GM23338 (cell line): ENCODE measurements around the gene ZNF664. TPM values are rescaled to one million over a fixed set of nuclear protein-coding genes. Genes with fewer than 3 reads are reported as not detected.

Experiments used
- ATAC-seq: fragments of 200-7000 bp; cut with Tn5 transposase; 3 replicates; pipeline ENCODE4 v1.9.1; 2020
- DNase-seq: peaks from one replicate; pipeline ENCODE4 v3.0.0-alpha.2; 2015; ENCODE audit warnings: low spot score
- H2AFZ ChIP-seq: fragments of 200-600 bp; sonication (generic); 2 replicates; pipeline ENCODE4 v1.8.0; 2016; ENCODE audit warnings: antibody characterized with exemption, mild to moderate bottlenecking, moderate library complexity
- H3F3A ChIP-seq: fragments of 200-600 bp; sonication (generic); replicated peaks from 2 replicates; pipeline ENCODE4 v1.8.0; 2017; ENCODE audit warnings: antibody characterized with exemption, mixed run types, low read depth
- H3K27ac ChIP-seq: fragments of 200-600 bp; sonication (generic); 2 replicates; pipeline ENCODE4 v1.6.1; 2016; ENCODE audit warnings: low read depth
- H3K27me3 ChIP-seq: fragments of 200-600 bp; sonication (generic); 2 replicates; pipeline ENCODE4 v1.8.0; 2016; ENCODE audit warnings: mild to moderate bottlenecking, mixed run types, moderate library complexity; ENCODE audit not compliant: insufficient read depth
- H3K36me3 ChIP-seq: fragments of 200-600 bp; sonication (generic); 2 replicates; pipeline ENCODE4 v1.8.0; 2016; ENCODE audit warnings: mild to moderate bottlenecking; ENCODE audit not compliant: insufficient read depth
- H3K4me1 ChIP-seq: fragments of 200-600 bp; sonication (generic); 2 replicates; pipeline ENCODE4 v1.8.0; 2016; ENCODE audit warnings: mild to moderate bottlenecking, moderate library complexity; ENCODE audit not compliant: insufficient read depth
- H3K4me2 ChIP-seq: fragments of 200-600 bp; sonication (generic); 2 replicates; pipeline ENCODE4 v1.7.1; 2017; ENCODE audit warnings: mixed run types
- H3K4me3 ChIP-seq: fragments of 200-600 bp; sonication (generic); 2 replicates; pipeline ENCODE4 v1.6.1; 2016; ENCODE audit warnings: mixed run types
- H3K79me2 ChIP-seq: fragments of 200-600 bp; sonication (generic); replicated peaks from 2 replicates; pipeline ENCODE4 v1.8.0; 2017; ENCODE audit warnings: mild to moderate bottlenecking; ENCODE audit not compliant: insufficient read depth
- H3K9me2 ChIP-seq: fragments of 200-600 bp; sonication (generic); 2 replicates; pipeline ENCODE4 v1.8.0; 2017; ENCODE audit not compliant: insufficient read depth
- H4K20me1 ChIP-seq: fragments of 200-600 bp; sonication (generic); replicated peaks from 2 replicates; pipeline ENCODE4 v1.8.0; 2017; ENCODE audit warnings: mild to moderate bottlenecking; ENCODE audit not compliant: insufficient read depth
- H3K27ac Mint-ChIP-seq: 2 replicates; pipeline ENCODE4 v1.8.0; 2020; ENCODE audit warnings: inconsistent platforms, mild to moderate bottlenecking, moderate library complexity, mixed read lengths
- H3K27me3 Mint-ChIP-seq: 3 replicates; pipeline ENCODE4 v1.8.0; 2022; ENCODE audit warnings: low read depth, mild to moderate bottlenecking, moderate library complexity, mixed read lengths, inconsistent platforms; ENCODE audit not compliant: insufficient read depth, poor library complexity
- H3K36me3 Mint-ChIP-seq: 3 replicates; pipeline ENCODE4 v1.8.0; 2021; ENCODE audit warnings: low read depth, mild to moderate bottlenecking, inconsistent platforms, moderate library complexity, mixed read lengths
- H3K4me1 Mint-ChIP-seq: 3 replicates; pipeline ENCODE4 v1.8.0; 2020; ENCODE audit warnings: mild to moderate bottlenecking, inconsistent platforms, mixed read lengths
- H3K4me3 Mint-ChIP-seq: 3 replicates; pipeline ENCODE4 v1.8.0; 2021; ENCODE audit warnings: moderate library complexity, mild to moderate bottlenecking, inconsistent platforms, mixed read lengths
- H3K9me3 Mint-ChIP-seq: 3 replicates; pipeline ENCODE4 v1.8.0; 2020; ENCODE audit warnings: moderate library complexity, mild to moderate bottlenecking, inconsistent platforms, mixed read lengths
- CREB1 ChIP-seq: fragments of 250-450 bp; sonication (Bioruptor Pico); IDR thresholded peaks from 2 replicates; pipeline ENCODE4 v1.5.0; 2020; ENCODE audit warnings: low read depth, mild to moderate bottlenecking, moderate library complexity
- ETS1 ChIP-seq: IDR thresholded peaks from 2 replicates; pipeline ENCODE4 v1.6.1; 2016; ENCODE audit warnings: antibody characterized with exemption
- EZH2 ChIP-seq: fragments of 200-600 bp; sonication (generic); IDR thresholded peaks from one replicate; pipeline ENCODE4 v1.8.0; 2017; ENCODE audit warnings: antibody characterized with exemption, mild to moderate bottlenecking, low read depth; ENCODE audit not compliant: unreplicated experiment
- EZH2phosphoT487 ChIP-seq: fragments of 200-600 bp; sonication (generic); IDR thresholded peaks from one replicate; pipeline ENCODE4 v1.8.1; 2018; ENCODE audit warnings: antibody characterized with exemption; ENCODE audit not compliant: unreplicated experiment
- JUNB ChIP-seq: IDR thresholded peaks from one replicate; pipeline ENCODE4 v1.6.1; 2016; ENCODE audit warnings: antibody characterized with exemption; ENCODE audit not compliant: unreplicated experiment
- NANOG ChIP-seq: IDR thresholded peaks from 2 replicates; pipeline ENCODE4 v1.6.1; 2016; ENCODE audit warnings: antibody characterized with exemption, borderline replicate concordance
- POLR2AphosphoS5 ChIP-seq: IDR thresholded peaks from 2 replicates; pipeline ENCODE4 v1.6.1; 2016; ENCODE audit warnings: antibody characterized with exemption, low read depth
- REST ChIP-seq: IDR thresholded peaks from one replicate; pipeline ENCODE4 v1.6.1; 2018; ENCODE audit warnings: antibody characterized with exemption; ENCODE audit not compliant: unreplicated experiment
- STAT1 ChIP-seq: IDR thresholded peaks from one replicate; pipeline ENCODE4 v1.6.1; 2016; ENCODE audit warnings: antibody characterized with exemption; ENCODE audit not compliant: unreplicated experiment
- ZNF114 ChIP-seq: fragments of 250-450 bp; sonication (Bioruptor Pico); IDR thresholded peaks from 2 replicates; pipeline ENCODE4 v1.5.0; 2020; ENCODE audit warnings: mild to moderate bottlenecking, moderate library complexity
- ZNF331 ChIP-seq: fragments of 250-450 bp; sonication (Bioruptor Pico); IDR thresholded peaks from 2 replicates; pipeline ENCODE4 v1.5.0; 2020; ENCODE audit warnings: low read depth, mild to moderate bottlenecking, moderate library complexity
- ZNF462 ChIP-seq: fragments of 250-450 bp; sonication (Bioruptor Pico); IDR thresholded peaks from 2 replicates; pipeline ENCODE4 v1.5.0; 2020; ENCODE audit warnings: mild to moderate bottlenecking, moderate library complexity
- polyA plus RNA-seq: library from polyadenylated mRNA; unstranded; fragments of >200 nt; fragmentation: Nextera tagmentation; extraction: Ambion mirVana; gene quantifications from 2 replicates; pipeline ENCODE4 v1.2.1, GENCODE V29; 2016
- total RNA-seq: library from RNA; depleted of rRNA; stranded (reverse); fragments of >200 nt; shearing (Covaris generic); gene quantifications from 2 replicates; pipeline ENCODE4 v1.2.3, GENCODE V29; 2014
- TF ChIP-seq, protein P1 (sequence below), 2 experiments: fragments of 200-600 bp in 1 of 2; sonication (generic) in 1 of 2; conservative IDR thresholded peaks; 2 replicates each; pipeline versions ENCODE4 v1.5.1 to v1.6.1; 2016 to 2017; ENCODE audit warnings: antibody characterized with exemption in 2 of 2, low read depth in 2 of 2, mild to moderate bottlenecking in 2 of 2, moderate library complexity in 1 of 2

ZNF664 gene
- total and polyA plus RNA-seq, 2 experiments from 2014 or later: 8.1 to 35.2 TPM

DNA sequence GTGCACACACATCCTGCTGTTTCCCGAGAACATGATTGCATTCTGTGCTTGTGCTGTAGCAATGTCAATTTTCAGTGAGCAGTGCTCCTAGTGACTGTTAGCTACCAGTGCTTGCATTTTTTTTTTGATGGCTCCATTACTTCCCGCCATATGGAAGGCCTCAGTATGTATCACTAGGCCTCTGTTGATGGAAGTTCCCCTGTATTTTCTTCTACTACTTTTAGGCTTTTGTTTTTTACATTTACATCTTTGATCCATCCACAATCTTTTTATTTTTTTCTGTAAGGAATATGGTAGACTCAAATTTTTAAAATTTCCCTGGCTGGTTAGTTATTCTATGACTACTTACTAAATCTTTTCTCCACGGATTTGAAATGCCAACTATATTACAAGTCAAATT is 49.1 kb downstream of the ZNF664 start:
- H4K20me1 ChIP-seq: no peaks in the 10 kb centered on the region
- H3F3A ChIP-seq: no peaks in the 10 kb centered on the region
- TF ChIP-seq ZNF462 (CRISPR knock-in tag) (no peak), ZNF114 (CRISPR knock-in tag) (no peak), NANOG (no peak), JUNB (no peak), CREB1 (no peak), POLR2AphosphoS5 (no peak), REST (no peak), ZNF331 (CRISPR knock-in tag) (no peak), EZH2 (no peak), EZH2phosphoT487 (no peak), ETS1 (no peak), STAT1 (no peak)
- TF ChIP-seq, protein P1, sequence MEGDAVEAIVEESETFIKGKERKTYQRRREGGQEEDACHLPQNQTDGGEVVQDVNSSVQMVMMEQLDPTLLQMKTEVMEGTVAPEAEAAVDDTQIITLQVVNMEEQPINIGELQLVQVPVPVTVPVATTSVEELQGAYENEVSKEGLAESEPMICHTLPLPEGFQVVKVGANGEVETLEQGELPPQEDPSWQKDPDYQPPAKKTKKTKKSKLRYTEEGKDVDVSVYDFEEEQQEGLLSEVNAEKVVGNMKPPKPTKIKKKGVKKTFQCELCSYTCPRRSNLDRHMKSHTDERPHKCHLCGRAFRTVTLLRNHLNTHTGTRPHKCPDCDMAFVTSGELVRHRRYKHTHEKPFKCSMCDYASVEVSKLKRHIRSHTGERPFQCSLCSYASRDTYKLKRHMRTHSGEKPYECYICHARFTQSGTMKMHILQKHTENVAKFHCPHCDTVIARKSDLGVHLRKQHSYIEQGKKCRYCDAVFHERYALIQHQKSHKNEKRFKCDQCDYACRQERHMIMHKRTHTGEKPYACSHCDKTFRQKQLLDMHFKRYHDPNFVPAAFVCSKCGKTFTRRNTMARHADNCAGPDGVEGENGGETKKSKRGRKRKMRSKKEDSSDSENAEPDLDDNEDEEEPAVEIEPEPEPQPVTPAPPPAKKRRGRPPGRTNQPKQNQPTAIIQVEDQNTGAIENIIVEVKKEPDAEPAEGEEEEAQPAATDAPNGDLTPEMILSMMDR (conservative IDR thresholded peaks at IDR 0.05; ENCODE audit: low read depth in 2 of 2): no peak
- H3K36me3 ChIP-seq: no peaks in the 10 kb centered on the region
- H3K27ac ChIP-seq: no peak overlapping the region
- ATAC-seq: no peak
- no peak overlapping the region for H3K4me2 ChIP-seq
- Mint-ChIP-seq H3K27ac (no peak overlapping the region), H3K36me3 (no peaks in the 10 kb centered on the region; the same call in 2 of the 3 replicates), H3K4me1 (no peaks in the 10 kb centered on the region), H3K27me3 (peaks cover 4% of the 10 kb centered on the region), H3K4me3 (no peak overlapping the region), H3K9me3 (peaks cover 10% of the 10 kb centered on the region)
- H3K79me2 ChIP-seq: no peaks in the 10 kb centered on the region
- H3K27me3 ChIP-seq: no peaks in the 10 kb centered on the region
- no peak overlapping the region for H2AFZ ChIP-seq
- no peaks in the 10 kb centered on the region for H3K9me2 ChIP-seq
- no peak for DNase-seq
- H3K4me3 ChIP-seq: no peak overlapping the region
- no peaks in the 10 kb centered on the region for H3K4me1 ChIP-seq
